Measurements from ENCODE around the gene PARD6A. TPM values are rescaled to one million over a fixed set of nuclear protein-coding genes. Genes with fewer than 3 reads are reported as not detected.

PARD6A gene
- total RNA-seq, result 5.5 and 9.0 TPM in 2 replicates

DNA sequence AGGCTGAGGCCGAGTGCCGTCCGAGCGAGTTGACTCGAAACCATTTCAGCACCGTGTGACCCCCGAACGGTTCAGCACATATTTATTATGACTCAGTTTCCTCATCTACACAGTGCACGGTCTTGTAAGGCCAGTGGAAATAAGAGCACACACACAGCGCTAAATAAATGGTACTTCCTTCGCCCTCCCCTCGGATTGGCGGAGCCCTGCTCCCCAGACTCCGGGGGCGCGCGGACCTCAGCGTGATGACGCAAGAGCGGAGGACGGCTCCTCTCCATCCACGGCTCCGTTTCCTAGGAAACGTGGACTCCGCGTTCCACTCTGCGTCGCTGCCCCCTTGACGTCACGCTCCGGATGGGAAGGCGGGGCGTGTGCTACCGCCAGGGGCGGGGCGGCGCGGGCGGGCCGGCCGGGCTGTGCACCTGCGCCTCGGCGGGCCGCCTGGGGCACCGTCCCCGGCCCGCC, at the start of gene PARD6A:
TSS of gene PARD6A (plus strand) at position 397 of the 465 bp plus-strand sequence. CDS start 79 bp downstream, outside the sequence.

GRCh38 chr16:67659675-67660563, 841 bp upstream of the PARD6A start, which contains the start of gene ACD:
TSS of gene ACD (minus strand) at chr16:67660260. CDS start at chr16:67660220, 40 bp downstream.

DNA sequence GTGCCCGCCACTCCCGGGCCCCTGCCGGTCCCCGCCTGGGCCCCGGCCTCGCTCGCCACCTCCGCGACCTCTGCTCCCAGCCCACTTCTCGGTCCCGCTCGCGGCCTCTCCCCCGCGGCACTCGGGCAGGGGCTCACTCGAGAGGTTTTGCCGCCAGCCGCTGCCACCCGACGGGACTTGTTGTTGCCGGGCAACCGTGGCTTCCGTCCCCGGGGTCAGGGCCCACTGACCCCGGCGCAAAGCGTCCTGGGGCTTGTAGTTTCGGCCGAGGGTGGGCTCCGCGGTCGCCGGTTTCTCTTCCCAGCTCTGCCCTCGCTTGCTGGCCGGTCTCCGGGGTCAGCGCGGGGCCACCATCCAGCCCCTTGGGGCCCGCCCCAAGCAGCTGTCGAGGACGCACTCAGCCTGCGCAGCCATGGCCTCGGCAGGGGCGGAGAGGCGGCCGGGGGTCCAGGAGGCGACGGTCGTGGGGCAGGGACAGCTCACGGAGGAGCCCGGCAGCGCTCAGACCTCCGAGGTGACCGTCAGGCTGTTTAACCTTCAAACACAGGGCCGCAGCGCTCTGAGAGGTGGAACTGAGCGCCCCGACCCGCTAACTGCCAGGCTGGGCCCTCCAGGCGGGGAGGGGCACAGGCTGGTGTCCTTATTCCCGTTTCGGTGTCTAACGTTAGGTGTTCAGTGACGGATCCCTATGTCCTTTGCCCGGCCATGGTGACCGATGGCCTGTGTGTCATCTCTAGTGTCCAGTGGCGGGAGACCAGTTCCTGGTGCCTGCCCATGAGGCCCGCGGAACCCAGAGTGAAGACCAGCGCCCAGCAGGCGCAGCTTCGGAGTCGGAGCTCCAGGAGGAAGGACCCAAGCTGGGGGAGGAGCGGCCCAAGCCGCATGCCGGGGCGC, 6.0 kb downstream of the PARD6A start, which contains the start of the genes C16orf86 and ENKD1:
TSS of gene C16orf86 (plus strand) at position 256 of the 894 bp plus-strand sequence. CDS start at position 413, 157 bp downstream.
TSS of gene ENKD1 (minus strand) at position 192 of the 894 bp plus-strand sequence. CDS start 308 bp downstream, outside the sequence.

Other genes with a start within 250 kb of the PARD6A start
- gene ZDHHC1, start 244.5 kb upstream of the PARD6A start, total RNA-seq, result 3.6 and 9.6 TPM in 2 replicates
- gene HSD11B2, start 229.8 kb upstream of the PARD6A start, total RNA-seq, result 0.38 and 0.98 TPM in 2 replicates
- 125 and 135 TPM in 2 replicates for gene ATP6V0D1, start 179.8 kb upstream of the PARD6A start, total RNA-seq
- gene AGRP, start 177.4 kb upstream of the PARD6A start, total RNA-seq, result not detected in 2 replicates
- gene RIPOR1, start 132.1 kb upstream of the PARD6A start, total RNA-seq, result 48.9 and 53.9 TPM in 2 replicates
- 20.2 and 24.1 TPM in 2 replicates for gene CTCF, start 98.4 kb upstream of the PARD6A start, total RNA-seq
- gene CARMIL2, start 15.8 kb upstream of the PARD6A start, total RNA-seq, result 0.16 and 3.0 TPM in 2 replicates
- 34.0 and 53.0 TPM in 2 replicates for gene ACD, start 700 bp upstream of the PARD6A start, total RNA-seq
- 16.0 and 23.8 TPM in 2 replicates for gene ENKD1, start 5.8 kb downstream of the PARD6A start, total RNA-seq
- 7.0 and 10.8 TPM in 2 replicates for gene C16orf86, start 5.9 kb downstream of the PARD6A start, total RNA-seq
- gene GFOD2, start 58.4 kb downstream of the PARD6A start, total RNA-seq, result 14.3 and 16.0 TPM in 2 replicates
- 8.0 and 9.5 TPM in 2 replicates for gene RANBP10, start 145.6 kb downstream of the PARD6A start, total RNA-seq
- 0.81 and 1.4 TPM in 2 replicates for gene TSNAXIP1, start 145.9 kb downstream of the PARD6A start, total RNA-seq
- 39.8 and 43.0 TPM in 2 replicates for gene THAP11, start 181.4 kb downstream of the PARD6A start, total RNA-seq
- 417 and 499 TPM in 2 replicates for gene NUTF2, start 186.0 kb downstream of the PARD6A start, total RNA-seq
- gene CENPT, start 186.7 kb downstream of the PARD6A start, total RNA-seq, result 28.9 and 40.6 TPM in 2 replicates
- gene EDC4, start 212.1 kb downstream of the PARD6A start, total RNA-seq, result 57.9 and 71.7 TPM in 2 replicates
- gene NRN1L, start 223.9 kb downstream of the PARD6A start, total RNA-seq, result 1.5 TPM in 1 of 2 replicates, not detected in the other
- gene PSKH1, start 232.3 kb downstream of the PARD6A start, total RNA-seq, result 18.3 and 26.9 TPM in 2 replicates